NOMO-1 treated with dmso at 0.1 percent for 144 hours (cell line): ENCODE measurements around the gene HMG20A.
A peak's percentile ranks its signal among the peaks of the same experiment; 100 is the strongest.

Experiments used
- DNase-seq: peaks from one replicate; lab custom pipeline; 2025; ENCODE audit not compliant: unreplicated experiment; lab: John Stamatoyannopoulos, UW

Gene HMG20A

GRCh38 chr15:77496715-77497109 lies 76.0 kb downstream of the HMG20A start:
- peak; percentile 66 for DNase-seq

GRCh38 chr15:77497110-77497737 lies 76.5 kb downstream of the HMG20A start:
- DNase-seq = no peak

- DNase-seq = no peak
Observed at GRCh38 chr15:77497942-77498361, 77.3 kb downstream of the HMG20A start.

- no peak for DNase-seq
Observed at GRCh38 chr15:77499087-77499760, 78.5 kb downstream of the HMG20A start.

- no peak for DNase-seq
Observed at GRCh38 chr15:77500989-77501388, 80.3 kb downstream of the HMG20A start.

- DNase-seq = no peak
Observed at GRCh38 chr15:77502379-77503095, 81.8 kb downstream of the HMG20A start.

GRCh38 chr15:77503240-77503639 lies 82.6 kb downstream of the HMG20A start:
- no peak for DNase-seq

GRCh38 chr15:77503764-77504163 lies 83.1 kb downstream of the HMG20A start:
- no peak for DNase-seq

GRCh38 chr15:77504306-77504705 lies 83.6 kb downstream of the HMG20A start:
- no peak for DNase-seq

- DNase-seq = no peak
Observed at GRCh38 chr15:77504871-77505270, 84.2 kb downstream of the HMG20A start.

- no peak for DNase-seq
Observed at GRCh38 chr15:77505556-77505955, 84.9 kb downstream of the HMG20A start.

- DNase-seq = no peak
Observed at GRCh38 chr15:77506311-77507142, 85.8 kb downstream of the HMG20A start.

- DNase-seq = no peak
Observed at GRCh38 chr15:77507143-77507897, 86.6 kb downstream of the HMG20A start.

- no peak for DNase-seq
Observed at GRCh38 chr15:77507911-77508310, 87.2 kb downstream of the HMG20A start.

- no peak for DNase-seq
Observed at GRCh38 chr15:77508541-77509243, 88.0 kb downstream of the HMG20A start.

- no peak for DNase-seq
Observed at GRCh38 chr15:77510066-77511057, 89.7 kb downstream of the HMG20A start.

GRCh38 chr15:77511869-77512268 lies 91.2 kb downstream of the HMG20A start:
- DNase-seq = no peak

- DNase-seq = no peak
Observed at GRCh38 chr15:77513226-77513625, 92.5 kb downstream of the HMG20A start.
